ENCODE data around the gene PSMB4.

PSMB4 gene

GRCh38 chr1:151405187-151405951, 6.0 kb downstream of the PSMB4 start:
- DNase-seq (ENCODE audit: low read depth, low spot score): no peak
- TF ChIP-seq ZNF274 (IDR thresholded peaks at IDR 0.05; ENCODE audit: low read depth, low read length) (no peak), YY1 (IDR thresholded peaks at IDR 0.05; ENCODE audit: insufficient read depth, insufficient read length) (no peak), SUZ12 (IDR thresholded peaks at IDR 0.05; ENCODE audit: extremely low read depth, insufficient read depth, insufficient read length) (no peak)

GRCh38 chr1:151406176-151406575, 6.8 kb downstream of the PSMB4 start:
- Histone ChIP-seq H3K4me1 (ENCODE audit: insufficient read depth, insufficient read length) (no peaks in the 10 kb centered on the region), H3K9ac (ENCODE audit: insufficient read length, low read depth) (no peak overlapping the region), H3K36me3 (ENCODE audit: insufficient read depth, insufficient read length, low read length) (peaks cover 97% of the 10 kb centered on the region), H3K27me3 (ENCODE audit: insufficient read depth, insufficient read length) (no peaks in the 10 kb centered on the region), H3K9me3 (ENCODE audit: insufficient read depth, low read length) (no peaks in the 10 kb centered on the region), H3K4me3 (ENCODE audit: insufficient read length, low read depth) (no peak overlapping the region)
- no peak for DNase-seq (ENCODE audit: low read depth, low spot score)
- TF ChIP-seq ZNF274 (IDR thresholded peaks at IDR 0.05; ENCODE audit: low read depth, low read length) (no peak), YY1 (IDR thresholded peaks at IDR 0.05; ENCODE audit: insufficient read depth, insufficient read length) (no peak), SUZ12 (IDR thresholded peaks at IDR 0.05; ENCODE audit: extremely low read depth, insufficient read depth, insufficient read length) (no peak)

More at GRCh38 chr1:151405187-151405951, 6.0 kb downstream of the PSMB4 start:
- H3K4me1 ChIP-seq (ENCODE audit: insufficient read depth, insufficient read length): peaks cover 3% of the 10 kb centered on the region
- no peaks in the 10 kb centered on the region for H3K27me3 ChIP-seq (ENCODE audit: insufficient read depth, insufficient read length)
- H3K36me3 ChIP-seq (ENCODE audit: insufficient read depth, insufficient read length, low read length): peaks cover 97% of the 10 kb centered on the region
- H3K4me3 ChIP-seq (ENCODE audit: insufficient read length, low read depth): no peak overlapping the region
- H3K9me3 ChIP-seq (ENCODE audit: insufficient read depth, low read length): no peaks in the 10 kb centered on the region
- H3K9ac ChIP-seq (ENCODE audit: insufficient read length, low read depth): no peak overlapping the region

- Histone ChIP-seq H3K4me1 (ENCODE audit: insufficient read depth, insufficient read length) (no peaks in the 10 kb centered on the region), H3K9ac (ENCODE audit: insufficient read length, low read depth) (no peak overlapping the region), H3K36me3 (ENCODE audit: insufficient read depth, insufficient read length, low read length) (peaks cover 97% of the 10 kb centered on the region), H3K27me3 (ENCODE audit: insufficient read depth, insufficient read length) (no peaks in the 10 kb centered on the region), H3K9me3 (ENCODE audit: insufficient read depth, low read length) (no peaks in the 10 kb centered on the region), H3K4me3 (ENCODE audit: insufficient read length, low read depth) (no peak overlapping the region)
- no peak for DNase-seq (ENCODE audit: low read depth, low spot score)
- TF ChIP-seq ZNF274 (IDR thresholded peaks at IDR 0.05; ENCODE audit: low read depth, low read length) (no peak), YY1 (IDR thresholded peaks at IDR 0.05; ENCODE audit: insufficient read depth, insufficient read length) (no peak), SUZ12 (IDR thresholded peaks at IDR 0.05; ENCODE audit: extremely low read depth, insufficient read depth, insufficient read length) (no peak)
These were observed 7.9 kb downstream of the PSMB4 start for GRCh38 chr1:151407304-151407703.

- no peak for DNase-seq (ENCODE audit: low read depth, low spot score)
- Histone ChIP-seq H3K36me3 (ENCODE audit: insufficient read depth, insufficient read length, low read length) (peaks cover 95% of the 10 kb centered on the region), H3K27me3 (ENCODE audit: insufficient read depth, insufficient read length) (no peaks in the 10 kb centered on the region), H3K9ac (ENCODE audit: insufficient read length, low read depth) (no peak overlapping the region), H3K9me3 (ENCODE audit: insufficient read depth, low read length) (no peaks in the 10 kb centered on the region), H3K4me3 (ENCODE audit: insufficient read length, low read depth) (no peak overlapping the region), H3K4me1 (ENCODE audit: insufficient read depth, insufficient read length) (no peaks in the 10 kb centered on the region)
- TF ChIP-seq ZNF274 (IDR thresholded peaks at IDR 0.05; ENCODE audit: low read depth, low read length): no peak
- no peak for TF ChIP-seq SUZ12 (IDR thresholded peaks at IDR 0.05; ENCODE audit: extremely low read depth, insufficient read depth, insufficient read length)
- no peak for TF ChIP-seq YY1 (IDR thresholded peaks at IDR 0.05; ENCODE audit: insufficient read depth, insufficient read length)
These were observed 9.5 kb downstream of the PSMB4 start for GRCh38 chr1:151408891-151409290.

- Histone ChIP-seq H3K36me3 (ENCODE audit: insufficient read depth, insufficient read length, low read length) (peaks cover 93% of the 10 kb centered on the region), H3K27me3 (ENCODE audit: insufficient read depth, insufficient read length) (no peaks in the 10 kb centered on the region), H3K4me1 (ENCODE audit: insufficient read depth, insufficient read length) (no peaks in the 10 kb centered on the region), H3K9ac (ENCODE audit: insufficient read length, low read depth) (no peak overlapping the region), H3K4me3 (ENCODE audit: insufficient read length, low read depth) (no peak overlapping the region), H3K9me3 (ENCODE audit: insufficient read depth, low read length) (no peaks in the 10 kb centered on the region)
- no peak for DNase-seq (ENCODE audit: low read depth, low spot score)
- TF ChIP-seq SUZ12 (IDR thresholded peaks at IDR 0.05; ENCODE audit: extremely low read depth, insufficient read depth, insufficient read length): no peak
- no peak for TF ChIP-seq YY1 (IDR thresholded peaks at IDR 0.05; ENCODE audit: insufficient read depth, insufficient read length)
- TF ChIP-seq ZNF274 (IDR thresholded peaks at IDR 0.05; ENCODE audit: low read depth, low read length): no peak
These were observed 12.5 kb downstream of the PSMB4 start for GRCh38 chr1:151411884-151412283.

- Histone ChIP-seq H3K4me1 (ENCODE audit: insufficient read depth, insufficient read length) (no peaks in the 10 kb centered on the region), H3K36me3 (ENCODE audit: insufficient read depth, insufficient read length, low read length) (peaks cover 83% of the 10 kb centered on the region), H3K4me3 (ENCODE audit: insufficient read length, low read depth) (no peak overlapping the region), H3K9ac (ENCODE audit: insufficient read length, low read depth) (no peak overlapping the region), H3K27me3 (ENCODE audit: insufficient read depth, insufficient read length) (no peaks in the 10 kb centered on the region), H3K9me3 (ENCODE audit: insufficient read depth, low read length) (no peaks in the 10 kb centered on the region)
- TF ChIP-seq ZNF274 (IDR thresholded peaks at IDR 0.05; ENCODE audit: low read depth, low read length) (no peak), YY1 (IDR thresholded peaks at IDR 0.05; ENCODE audit: insufficient read depth, insufficient read length) (no peak), SUZ12 (IDR thresholded peaks at IDR 0.05; ENCODE audit: extremely low read depth, insufficient read depth, insufficient read length) (no peak)
- DNase-seq (ENCODE audit: low read depth, low spot score): no peak
These were observed 16.9 kb downstream of the PSMB4 start for GRCh38 chr1:151416231-151416630.

GRCh38 chr1:151418081-151418480, 18.7 kb downstream of the PSMB4 start:
- H3K4me1 ChIP-seq (ENCODE audit: insufficient read depth, insufficient read length): no peaks in the 10 kb centered on the region
- H3K9me3 ChIP-seq (ENCODE audit: insufficient read depth, low read length): no peaks in the 10 kb centered on the region
- peaks cover 83% of the 10 kb centered on the region for H3K36me3 ChIP-seq (ENCODE audit: insufficient read depth, insufficient read length, low read length)
- TF ChIP-seq SUZ12 (IDR thresholded peaks at IDR 0.05; ENCODE audit: extremely low read depth, insufficient read depth, insufficient read length) (no peak), YY1 (IDR thresholded peaks at IDR 0.05; ENCODE audit: insufficient read depth, insufficient read length) (no peak), ZNF274 (IDR thresholded peaks at IDR 0.05; ENCODE audit: low read depth, low read length) (no peak)
- DNase-seq (ENCODE audit: low read depth, low spot score): no peak
- no peak overlapping the region for H3K4me3 ChIP-seq (ENCODE audit: insufficient read length, low read depth)
- H3K27me3 ChIP-seq (ENCODE audit: insufficient read depth, insufficient read length): no peaks in the 10 kb centered on the region
- H3K9ac ChIP-seq (ENCODE audit: insufficient read length, low read depth): no peak overlapping the region
